ENCODE results near the gene PLK3. TPM values are rescaled to one million over a fixed set of nuclear protein-coding genes. Genes with fewer than 3 reads are reported as not detected.
"Not testable (repeated sequence)": the region's sequence is repeated elsewhere in the genome, so short reads cannot be mapped to it uniquely, and the experiment has no call there.

PLK3 gene
- total RNA-seq (10 to 100 TPM in 3 of 6 donors, 1 to 10 TPM in 3; 6.1 to 15.9 (median 9.7) TPM), polyA plus RNA-seq (10 to 100 TPM; 21.6 to 35.3 TPM)

DNA sequence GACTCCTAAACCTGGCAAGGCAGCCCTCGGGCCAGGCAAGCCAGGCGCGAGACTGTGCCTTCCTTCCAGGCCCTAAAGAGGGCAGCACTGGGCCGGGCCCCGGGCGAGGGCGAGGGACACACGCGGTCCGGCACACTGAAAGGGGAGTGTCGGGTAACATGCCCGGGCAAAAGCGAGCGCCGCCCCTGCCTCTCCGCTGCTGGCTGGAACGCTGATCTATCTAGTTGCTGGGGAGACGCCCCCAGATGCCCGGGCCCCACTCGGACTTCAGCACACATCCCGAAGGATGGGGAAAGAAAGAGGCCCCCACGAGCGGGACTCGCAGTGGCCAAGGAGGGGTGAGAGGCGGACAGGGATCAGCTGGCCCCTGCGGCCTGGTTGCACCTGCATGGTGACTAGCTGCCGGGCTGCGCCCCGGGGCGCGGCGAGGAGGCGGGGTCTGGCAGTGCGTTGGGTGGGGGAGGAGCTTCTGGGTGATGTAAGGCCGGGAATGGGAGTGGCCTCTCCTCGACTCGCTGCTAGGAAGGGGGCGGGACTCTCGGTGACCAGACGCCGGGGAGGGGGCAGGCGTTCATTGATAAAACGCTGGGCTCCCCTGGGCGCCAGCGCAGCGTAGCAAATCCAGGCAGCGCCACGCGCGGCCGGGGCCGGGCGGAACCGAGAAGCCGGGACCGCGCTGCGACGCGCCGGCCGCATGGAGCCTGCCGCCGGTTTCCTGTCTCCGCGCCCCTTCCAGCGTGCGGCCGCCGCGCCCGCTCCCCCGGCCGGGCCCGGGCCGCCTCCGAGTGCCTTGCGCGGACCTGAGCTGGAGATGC is at the start of gene PLK3:
Gene PLK3, plus strand, starts transcription at position 608 of the 815 bp plus-strand sequence. Its CDS starts 87 bp downstream, at position 695.
- Histone ChIP-seq H3K4me1 (peaks cover 0 to 15% (median 3%) of the 10 kb centered on the region in 3 donors), H3K27ac (peak within 1 kb of the TSS; percentile 87 to 95 (median 92)), H3K27me3 (no peaks in the 10 kb centered on the region), H3K36me3 (peaks cover 0 to 19% (median 10%) of the 10 kb centered on the region in 3 donors), H3K9me3 (no peaks in the 10 kb centered on the region), H3K4me3 (peak within 1 kb of the TSS; percentile 67 to 93 (median 80))
- 0% methylated on average over 42 to 79 of the region's 79 CpGs for WGBS, 2 donors
- TF ChIP-seq, protein P1, sequence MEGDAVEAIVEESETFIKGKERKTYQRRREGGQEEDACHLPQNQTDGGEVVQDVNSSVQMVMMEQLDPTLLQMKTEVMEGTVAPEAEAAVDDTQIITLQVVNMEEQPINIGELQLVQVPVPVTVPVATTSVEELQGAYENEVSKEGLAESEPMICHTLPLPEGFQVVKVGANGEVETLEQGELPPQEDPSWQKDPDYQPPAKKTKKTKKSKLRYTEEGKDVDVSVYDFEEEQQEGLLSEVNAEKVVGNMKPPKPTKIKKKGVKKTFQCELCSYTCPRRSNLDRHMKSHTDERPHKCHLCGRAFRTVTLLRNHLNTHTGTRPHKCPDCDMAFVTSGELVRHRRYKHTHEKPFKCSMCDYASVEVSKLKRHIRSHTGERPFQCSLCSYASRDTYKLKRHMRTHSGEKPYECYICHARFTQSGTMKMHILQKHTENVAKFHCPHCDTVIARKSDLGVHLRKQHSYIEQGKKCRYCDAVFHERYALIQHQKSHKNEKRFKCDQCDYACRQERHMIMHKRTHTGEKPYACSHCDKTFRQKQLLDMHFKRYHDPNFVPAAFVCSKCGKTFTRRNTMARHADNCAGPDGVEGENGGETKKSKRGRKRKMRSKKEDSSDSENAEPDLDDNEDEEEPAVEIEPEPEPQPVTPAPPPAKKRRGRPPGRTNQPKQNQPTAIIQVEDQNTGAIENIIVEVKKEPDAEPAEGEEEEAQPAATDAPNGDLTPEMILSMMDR (IDR thresholded peaks at IDR 0.05), result peak; percentile 76 to 93 (median 84)
- FAIRE-seq (peak; percentile 53), DNase-seq (peak; percentile 96 to 99 (median 99)), ATAC-seq (peak; percentile 91 to 96 (median 94))
- intact Hi-C loops (cut with DNase I), result loop anchor here in 1 of 3 donors (10.0 kb wide), 1 partner anchor 505 kb away; no protein-coding TSS in a partner anchor

GRCh38 chr1:44757420-44757819 is 42.8 kb upstream of the PLK3 start:
- WGBS, 2 donors, result 97 to 100% methylated on average over 2 of the region's 2 CpGs
- Histone ChIP-seq H3K27me3 (no peaks in the 10 kb centered on the region), H3K4me3 (no peak overlapping the region), H3K36me3 (no peaks in the 10 kb centered on the region), H3K27ac (no peak overlapping the region), H3K4me1 (no peaks in the 10 kb centered on the region), H3K9me3 (no peaks in the 10 kb centered on the region)
- FAIRE-seq, result no peak
- DNase-seq, result no peak
- intact Hi-C loops (cut with DNase I), result no loop called here
- TF ChIP-seq, protein P1 (IDR thresholded peaks at IDR 0.05), result no peak
- no peak for ATAC-seq

GRCh38 chr1:44759077-44759476 is 41.1 kb upstream of the PLK3 start:
- 93 to 94% methylated on average over 11 of the region's 11 CpGs for WGBS, 2 donors
- intact Hi-C loops (cut with DNase I), result no loop called here
- no peak overlapping the region for H3K4me3 ChIP-seq
- H3K9me3 ChIP-seq, result no peaks in the 10 kb centered on the region
- DNase-seq, result no peak
- no peaks in the 10 kb centered on the region for H3K27me3 ChIP-seq
- no peak for ATAC-seq
- no peaks in the 10 kb centered on the region for H3K36me3 ChIP-seq
- H3K4me1 ChIP-seq, result no peaks in the 10 kb centered on the region
- TF ChIP-seq, protein P1 (IDR thresholded peaks at IDR 0.05), result no peak
- no peak for FAIRE-seq
- no peak overlapping the region for H3K27ac ChIP-seq

GRCh38 chr1:44760876-44761275 is 39.3 kb upstream of the PLK3 start:
- no peaks in the 10 kb centered on the region for H3K4me1 ChIP-seq
- intact Hi-C loops (cut with DNase I), result no loop called here
- TF ChIP-seq, protein P1 (IDR thresholded peaks at IDR 0.05), result no peak
- no peak overlapping the region for H3K27ac ChIP-seq
- no peaks in the 10 kb centered on the region for H3K9me3 ChIP-seq
- FAIRE-seq (no peak), DNase-seq (no peak), ATAC-seq (no peak)
- 76 to 80% methylated on average over 3 of the region's 3 CpGs for WGBS, 2 donors
- no peaks in the 10 kb centered on the region for H3K36me3 ChIP-seq
- no peaks in the 10 kb centered on the region for H3K27me3 ChIP-seq
- H3K4me3 ChIP-seq, result no peak overlapping the region

DNA sequence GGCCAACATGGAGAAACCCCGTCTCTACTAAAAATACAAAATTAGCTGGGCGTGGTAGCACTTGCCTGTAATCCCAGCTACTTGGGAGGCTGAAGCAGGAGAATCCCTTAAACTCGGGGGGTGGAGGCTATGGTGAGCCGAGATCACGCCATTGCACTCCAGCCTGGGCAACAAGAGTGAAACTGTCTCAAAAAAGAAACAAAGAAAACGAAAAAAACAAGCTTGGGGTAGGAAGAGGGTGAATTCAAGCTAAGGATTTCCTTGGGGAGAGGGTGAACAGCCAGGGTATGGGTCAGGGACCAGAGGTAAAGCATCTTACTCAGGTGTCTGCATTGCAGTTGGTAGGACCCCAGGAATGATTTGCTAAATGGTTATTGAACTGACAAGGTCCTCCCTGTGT is 33.8 kb upstream of the PLK3 start:
- H3K27me3 ChIP-seq; H3K4me1 ChIP-seq; FAIRE-seq; intact Hi-C loops (cut with DNase I); DNase-seq; H3K36me3 ChIP-seq; H3K9me3 ChIP-seq; H3K4me3 ChIP-seq; H3K27ac ChIP-seq; ATAC-seq: not testable (repeated sequence)
- WGBS, 2 donors, result 88 to 89% methylated on average over 6 of the region's 6 CpGs

Measured in pancreas (tissue), 10 donors.